B cell (primary cell): ENCODE measurements around the gene LDLRAD1.

ENCODE experiments used
- EZH2 ChIP-seq: IDR thresholded peaks from 2 replicates; pipeline ENCODE4 v1.6.1; 2012; ENCODE audit warnings: borderline replicate concordance, low read depth, mild to moderate bottlenecking, moderate library complexity, low read length; ENCODE audit not compliant: insufficient read depth, poor library complexity, severe bottlenecking
- TF ChIP-seq, protein P1 (sequence below): fragments of 200-600 bp; IDR thresholded peaks from one replicate; pipeline ENCODE4 v1.8.0; 2022; ENCODE audit warnings: antibody characterized with exemption, mild to moderate bottlenecking

DNA sequence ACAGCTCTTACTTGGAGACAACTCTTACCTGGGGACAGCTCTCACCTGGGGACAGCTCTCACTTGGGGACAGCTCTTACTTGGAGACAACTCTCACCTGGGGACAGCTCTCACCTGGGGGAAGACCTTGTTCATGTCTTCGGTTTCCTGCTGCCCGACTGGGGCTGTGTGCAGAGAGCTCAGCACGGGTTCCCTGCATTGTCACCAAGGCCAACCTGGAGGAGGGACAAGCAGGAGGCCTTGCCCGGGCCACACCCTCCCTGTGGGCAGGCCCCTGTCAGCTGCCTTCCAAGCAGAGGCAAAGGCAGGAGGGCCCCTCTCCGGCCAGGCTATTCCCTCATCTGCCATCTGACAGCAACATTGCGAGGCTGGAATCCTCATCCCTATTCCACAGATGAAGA lies at the start of gene LDLRAD1:
- TF ChIP-seq, protein P1, sequence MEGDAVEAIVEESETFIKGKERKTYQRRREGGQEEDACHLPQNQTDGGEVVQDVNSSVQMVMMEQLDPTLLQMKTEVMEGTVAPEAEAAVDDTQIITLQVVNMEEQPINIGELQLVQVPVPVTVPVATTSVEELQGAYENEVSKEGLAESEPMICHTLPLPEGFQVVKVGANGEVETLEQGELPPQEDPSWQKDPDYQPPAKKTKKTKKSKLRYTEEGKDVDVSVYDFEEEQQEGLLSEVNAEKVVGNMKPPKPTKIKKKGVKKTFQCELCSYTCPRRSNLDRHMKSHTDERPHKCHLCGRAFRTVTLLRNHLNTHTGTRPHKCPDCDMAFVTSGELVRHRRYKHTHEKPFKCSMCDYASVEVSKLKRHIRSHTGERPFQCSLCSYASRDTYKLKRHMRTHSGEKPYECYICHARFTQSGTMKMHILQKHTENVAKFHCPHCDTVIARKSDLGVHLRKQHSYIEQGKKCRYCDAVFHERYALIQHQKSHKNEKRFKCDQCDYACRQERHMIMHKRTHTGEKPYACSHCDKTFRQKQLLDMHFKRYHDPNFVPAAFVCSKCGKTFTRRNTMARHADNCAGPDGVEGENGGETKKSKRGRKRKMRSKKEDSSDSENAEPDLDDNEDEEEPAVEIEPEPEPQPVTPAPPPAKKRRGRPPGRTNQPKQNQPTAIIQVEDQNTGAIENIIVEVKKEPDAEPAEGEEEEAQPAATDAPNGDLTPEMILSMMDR, result no peak
- no peak for TF ChIP-seq EZH2
